Measurements from ENCODE around the gene NTNG2. TPM values are rescaled to one million over a fixed set of nuclear protein-coding genes. Genes with fewer than 3 reads are reported as not detected.

NTNG2 gene
- total RNA-seq, 4 donors from 2014 or later: 0.44 to 3.2 TPM; not detected in 2

DNA sequence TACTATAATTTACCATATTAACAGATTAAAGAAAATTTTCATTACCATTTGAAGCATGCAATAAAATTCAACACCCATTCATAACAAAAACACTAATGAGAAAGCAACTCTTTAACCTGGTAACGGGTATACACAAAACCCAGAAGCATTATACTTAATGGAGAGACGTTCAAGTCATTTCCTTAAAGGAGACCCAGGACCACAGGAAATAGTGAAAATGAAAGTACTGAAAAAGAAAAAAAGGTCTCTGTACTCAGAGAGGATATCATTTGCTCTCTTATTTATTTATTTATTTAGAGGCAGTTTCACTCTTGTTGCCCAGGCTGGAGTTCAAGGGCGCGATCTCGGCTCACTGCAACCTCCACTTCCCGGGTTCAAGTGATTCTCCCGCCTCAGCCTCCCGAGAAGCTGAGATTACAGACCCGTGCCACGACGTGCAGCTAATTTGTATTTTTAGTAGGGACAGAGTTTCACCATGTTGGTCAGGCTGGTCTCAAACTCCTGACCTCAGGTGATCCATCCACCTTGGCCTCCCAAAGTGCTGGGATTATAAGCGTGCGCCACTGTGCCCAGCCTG, 131.4 kb downstream of the NTNG2 start:
- TF ChIP-seq, protein P1, sequence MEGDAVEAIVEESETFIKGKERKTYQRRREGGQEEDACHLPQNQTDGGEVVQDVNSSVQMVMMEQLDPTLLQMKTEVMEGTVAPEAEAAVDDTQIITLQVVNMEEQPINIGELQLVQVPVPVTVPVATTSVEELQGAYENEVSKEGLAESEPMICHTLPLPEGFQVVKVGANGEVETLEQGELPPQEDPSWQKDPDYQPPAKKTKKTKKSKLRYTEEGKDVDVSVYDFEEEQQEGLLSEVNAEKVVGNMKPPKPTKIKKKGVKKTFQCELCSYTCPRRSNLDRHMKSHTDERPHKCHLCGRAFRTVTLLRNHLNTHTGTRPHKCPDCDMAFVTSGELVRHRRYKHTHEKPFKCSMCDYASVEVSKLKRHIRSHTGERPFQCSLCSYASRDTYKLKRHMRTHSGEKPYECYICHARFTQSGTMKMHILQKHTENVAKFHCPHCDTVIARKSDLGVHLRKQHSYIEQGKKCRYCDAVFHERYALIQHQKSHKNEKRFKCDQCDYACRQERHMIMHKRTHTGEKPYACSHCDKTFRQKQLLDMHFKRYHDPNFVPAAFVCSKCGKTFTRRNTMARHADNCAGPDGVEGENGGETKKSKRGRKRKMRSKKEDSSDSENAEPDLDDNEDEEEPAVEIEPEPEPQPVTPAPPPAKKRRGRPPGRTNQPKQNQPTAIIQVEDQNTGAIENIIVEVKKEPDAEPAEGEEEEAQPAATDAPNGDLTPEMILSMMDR (IDR thresholded peaks at IDR 0.05; ENCODE audit: low read depth): no peak

Other genes with a start within 250 kb of the NTNG2 start
- gene MED27, start 82.2 kb upstream of the NTNG2 start, total RNA-seq: 10 to 100 TPM in 2 of 4 donors, 1 to 10 TPM in 2; 7.3 to 13.4 (median 9.9) TPM
- 10 to 100 TPM; 66.7 to 94.0 (median 75.6) TPM for gene SETX, start 192.9 kb downstream of the NTNG2 start, total RNA-seq
- gene TTF1, start 244.8 kb downstream of the NTNG2 start, total RNA-seq: 10 to 100 TPM; 10.4 to 19.2 (median 13.3) TPM
- not detected for gene CFAP77, start 248.2 kb downstream of the NTNG2 start, total RNA-seq